Neural cell (in vitro differentiated cells): Measurements from ENCODE around the gene LHPP. TPM values are rescaled to one million over a fixed set of nuclear protein-coding genes. Genes with fewer than 3 reads are reported as not detected.

Experiments used
- H2AFZ ChIP-seq: fragments of 200-600, 300-800 bp; sonication (generic), shearing (Covaris generic); 2 replicates; pipeline ENCODE4 v1.6.0; 2014; ENCODE audit warnings: low read depth, mild to moderate bottlenecking, antibody characterized with exemption, low read length, moderate library complexity
- H3F3A ChIP-seq: fragments of 200-600 bp; shearing (Covaris generic); 2 replicates; pipeline ENCODE4 v1.6.1; 2016; ENCODE audit warnings: mild to moderate bottlenecking, moderate library complexity, mixed read lengths, antibody characterized with exemption, low read length; ENCODE audit not compliant: insufficient read depth, poor library complexity, severe bottlenecking
- H3K27ac ChIP-seq: fragments of 200-600, 300-800 bp; sonication (generic), shearing (Covaris generic); 2 replicates; pipeline ENCODE4 v1.5.1; 2014; ENCODE audit warnings: mild to moderate bottlenecking, low read length, moderate library complexity
- H3K27me3 ChIP-seq: fragments of 300-800, 200-600 bp; sonication (generic), shearing (Covaris generic); 2 replicates; pipeline ENCODE4 v1.6.0; 2014; ENCODE audit warnings: mild to moderate bottlenecking, low read depth, low read length, moderate library complexity; ENCODE audit not compliant: insufficient read depth
- H3K36me3 ChIP-seq: fragments of 300-800, 200-600 bp; sonication (generic), shearing (Covaris generic); 2 replicates; pipeline ENCODE4 v1.5.1; 2014; ENCODE audit warnings: mild to moderate bottlenecking, antibody characterized with exemption, low read length, moderate library complexity; ENCODE audit not compliant: insufficient read depth
- H3K4me2 ChIP-seq: fragments of 300-800, 200-600 bp; sonication (generic), shearing (Covaris generic); 2 replicates; pipeline ENCODE4 v1.6.0; 2014; ENCODE audit warnings: mild to moderate bottlenecking, low read length
- H3K4me3 ChIP-seq: fragments of 300-800, 200-600 bp; sonication (generic), shearing (Covaris generic); 2 replicates; pipeline ENCODE4 v1.5.1; 2014; ENCODE audit warnings: mild to moderate bottlenecking, low read length, moderate library complexity
- H3K79me2 ChIP-seq: fragments of 200-600 bp; shearing (Covaris generic); replicated peaks from 2 replicates; pipeline ENCODE4 v1.6.0; 2014; ENCODE audit warnings: mild to moderate bottlenecking, low read length, moderate library complexity; ENCODE audit not compliant: insufficient read depth
- H3K9ac ChIP-seq: fragments of 300-800, 200-600 bp; sonication (generic), shearing (Covaris generic); 2 replicates; pipeline ENCODE4 v1.6.1; 2016; ENCODE audit warnings: mild to moderate bottlenecking, low read length, mixed read lengths
- H3K9me2 ChIP-seq: fragments of 200-600 bp; shearing (Covaris generic); 2 replicates; pipeline ENCODE4 v1.6.1; 2016; ENCODE audit warnings: mild to moderate bottlenecking, low read length, mixed read lengths; ENCODE audit not compliant: insufficient read depth
- H3K9me3 ChIP-seq: fragments of 200-600, 300-800 bp; sonication (generic), shearing (Covaris generic); 2 replicates; pipeline ENCODE4 v1.6.1; 2016; ENCODE audit warnings: mild to moderate bottlenecking, mixed run types, low read length, moderate library complexity, mixed read lengths
- H4K20me1 ChIP-seq: fragments of 200-600 bp; shearing (Covaris generic); 2 replicates; pipeline ENCODE4 v1.6.1; 2016; ENCODE audit warnings: mild to moderate bottlenecking, mixed run types; ENCODE audit not compliant: insufficient read depth
- CTCF ChIP-seq: fragments of 450-650 bp; IDR thresholded peaks from 2 replicates; pipeline ENCODE4 v1.5.1; 2014; ENCODE audit warnings: antibody characterized with exemption, mild to moderate bottlenecking, moderate library complexity; ENCODE audit not compliant: poor library complexity, severe bottlenecking
- EP300 ChIP-seq: fragments of 450-650 bp; conservative IDR thresholded peaks from 2 replicates; pipeline ENCODE4 v1.6.1; 2014; ENCODE audit warnings: antibody characterized with exemption, mild to moderate bottlenecking, moderate library complexity; ENCODE audit not compliant: poor library complexity, severe bottlenecking
- EZH2 ChIP-seq: fragments of 200-600, 300-800 bp; shearing (Covaris generic), sonication (generic); IDR thresholded peaks from 2 replicates; pipeline ENCODE4 v1.6.1; 2014; ENCODE audit warnings: antibody characterized with exemption, low read length, borderline replicate concordance, mild to moderate bottlenecking; ENCODE audit not compliant: insufficient read depth, poor library complexity, severe bottlenecking
- MXI1 ChIP-seq: fragments of 450-650 bp; conservative IDR thresholded peaks from 2 replicates; pipeline ENCODE4 v1.6.1; 2014; ENCODE audit warnings: antibody characterized with exemption, mild to moderate bottlenecking; ENCODE audit not compliant: poor library complexity, severe bottlenecking
- POLR2AphosphoS5 ChIP-seq: IDR thresholded peaks from 2 replicates; pipeline ENCODE4 v1.6.1; 2012
- RAD21 ChIP-seq: fragments of 450-650 bp; conservative IDR thresholded peaks from 2 replicates; pipeline ENCODE4 v1.6.1; 2014; ENCODE audit warnings: antibody characterized with exemption, mild to moderate bottlenecking, moderate library complexity
- REST ChIP-seq: IDR thresholded peaks from 2 replicates; pipeline ENCODE4 v1.6.1; 2012; ENCODE audit warnings: borderline replicate concordance
- SMC3 ChIP-seq: fragments of 450-650 bp; conservative IDR thresholded peaks from 2 replicates; pipeline ENCODE4 v1.6.1; 2014; ENCODE audit warnings: antibody characterized with exemption, mild to moderate bottlenecking, moderate library complexity; ENCODE audit not compliant: poor library complexity
- TAF1 ChIP-seq: IDR thresholded peaks from 2 replicates; pipeline ENCODE4 v1.6.1; 2012; ENCODE audit warnings: low read depth
- polyA plus RNA-seq: library from polyadenylated mRNA; depleted of rRNA; stranded (reverse); fragments of >200 nt; gene quantifications from 2 replicates; pipeline ENCODE4 v1.2.3, GENCODE V29; 2014

Gene LHPP
- polyA plus RNA-seq, 1 donor from 2014 or later: 16.0 TPM

- H3K36me3 ChIP-seq: no peaks in the 10 kb centered on the region
- no peaks in the 10 kb centered on the region for H3F3A ChIP-seq
- no peak overlapping the region for H3K4me3 ChIP-seq
- H3K27ac ChIP-seq: no peak overlapping the region
- no peaks in the 10 kb centered on the region for H4K20me1 ChIP-seq
- H2AFZ ChIP-seq: no peak overlapping the region
- H3K9me2 ChIP-seq: no peaks in the 10 kb centered on the region
- TF ChIP-seq POLR2AphosphoS5: no peak
- no peak for TF ChIP-seq EP300
- TF ChIP-seq RAD21: no peak
- TF ChIP-seq TAF1: no peak
- no peak for TF ChIP-seq CTCF
- TF ChIP-seq REST: no peak
- TF ChIP-seq MXI1: no peak
- no peak for TF ChIP-seq SMC3
- TF ChIP-seq EZH2: no peak
- H3K9me3 ChIP-seq: no peaks in the 10 kb centered on the region
- H3K27me3 ChIP-seq: no peaks in the 10 kb centered on the region
- H3K79me2 ChIP-seq: no peaks in the 10 kb centered on the region
- no peak overlapping the region for H3K9ac ChIP-seq
- no peak overlapping the region for H3K4me2 ChIP-seq
Observed at GRCh38 chr10:124576526-124577420, 115.2 kb downstream of the LHPP start.

- no peak overlapping the region for H2AFZ ChIP-seq
- H3K9me3 ChIP-seq: no peaks in the 10 kb centered on the region
- no peaks in the 10 kb centered on the region for H3K79me2 ChIP-seq
- no peak overlapping the region for H3K27ac ChIP-seq
- no peak for TF ChIP-seq EP300
- no peak for TF ChIP-seq MXI1
- TF ChIP-seq REST: no peak
- TF ChIP-seq TAF1: no peak
- no peak for TF ChIP-seq POLR2AphosphoS5
- H3K27me3 ChIP-seq: no peaks in the 10 kb centered on the region
- H3F3A ChIP-seq: no peaks in the 10 kb centered on the region
- no peak overlapping the region for H3K4me2 ChIP-seq
- no peak overlapping the region for H3K4me3 ChIP-seq
- no peaks in the 10 kb centered on the region for H3K9me2 ChIP-seq
- no peaks in the 10 kb centered on the region for H4K20me1 ChIP-seq
- H3K36me3 ChIP-seq: no peaks in the 10 kb centered on the region
- no peak overlapping the region for H3K9ac ChIP-seq
Observed at GRCh38 chr10:124577651-124578050, 116.0 kb downstream of the LHPP start.
